GM18909 (cell line): ENCODE measurements around the gene CHSY1.
A peak's percentile ranks its signal among the peaks of the same experiment; 100 is the strongest.
"Not testable (repeated sequence)": the region's sequence is repeated elsewhere in the genome, so short reads cannot be mapped to it uniquely, and the experiment has no call there.

ENCODE experiments used
- ATAC-seq: cut with Tn5 transposase; IDR thresholded peaks from one replicate; pipeline ENCODE4 v1.9.1; 2021; ENCODE audit warnings: mild to moderate bottlenecking; ENCODE audit not compliant: unreplicated experiment, poor library complexity

CHSY1 gene

DNA sequence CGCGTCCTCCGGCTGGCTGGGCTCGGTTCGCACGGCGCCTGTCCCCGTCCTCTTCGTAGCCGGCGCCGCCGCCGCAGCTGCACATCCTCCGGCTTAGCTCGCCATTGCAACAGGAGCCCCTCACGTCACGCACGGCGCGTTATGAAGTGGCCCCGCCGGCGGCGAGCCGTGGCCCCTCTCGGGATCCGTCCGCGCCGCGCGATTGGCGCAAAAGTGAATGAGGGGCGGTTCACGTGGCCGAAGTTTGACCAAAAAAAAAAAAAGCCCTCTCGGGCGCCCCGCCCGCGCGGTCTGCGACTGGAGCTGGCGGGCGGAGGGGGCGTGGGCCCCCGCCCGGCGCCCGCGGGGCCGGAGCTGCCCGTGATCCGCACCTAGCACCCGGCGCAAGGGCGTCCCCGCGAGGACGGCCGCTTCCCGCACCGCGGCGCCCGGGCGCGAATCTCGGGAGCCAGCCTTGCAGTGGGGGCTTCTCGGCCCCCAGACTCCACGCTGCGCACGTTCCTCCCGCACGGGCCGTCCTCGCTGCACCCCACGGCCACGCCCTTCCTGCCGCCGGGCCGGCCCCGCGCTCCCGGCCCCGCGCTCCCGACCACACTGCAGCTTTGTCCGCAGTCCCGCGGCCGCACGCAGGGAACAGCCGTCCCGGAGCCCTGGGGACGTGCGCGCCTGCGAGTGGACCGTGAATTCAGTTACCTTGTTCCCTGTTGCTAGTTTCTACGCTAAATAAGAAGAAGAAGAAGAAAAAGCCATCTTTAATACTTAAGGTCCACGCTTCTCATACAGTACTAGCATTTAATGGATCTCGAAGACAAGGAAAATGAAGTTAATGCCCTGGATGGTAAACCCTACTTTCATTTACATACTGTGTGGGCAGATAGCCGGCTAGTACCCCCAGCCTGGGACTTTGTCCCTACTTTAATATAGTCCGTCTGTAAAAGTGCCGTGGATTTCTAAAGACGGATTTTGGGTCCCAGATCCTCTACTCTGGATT, at the start of gene CHSY1:
CHSY1 (minus strand) TSS at position 219 of the 991 bp plus-strand sequence. CDS start 592 bp downstream, outside the sequence.
- peak; percentile 74 for ATAC-seq

GRCh38 chr15:101296418-101297405, 44.9 kb upstream of the CHSY1 start:
- no peak for ATAC-seq

DNA sequence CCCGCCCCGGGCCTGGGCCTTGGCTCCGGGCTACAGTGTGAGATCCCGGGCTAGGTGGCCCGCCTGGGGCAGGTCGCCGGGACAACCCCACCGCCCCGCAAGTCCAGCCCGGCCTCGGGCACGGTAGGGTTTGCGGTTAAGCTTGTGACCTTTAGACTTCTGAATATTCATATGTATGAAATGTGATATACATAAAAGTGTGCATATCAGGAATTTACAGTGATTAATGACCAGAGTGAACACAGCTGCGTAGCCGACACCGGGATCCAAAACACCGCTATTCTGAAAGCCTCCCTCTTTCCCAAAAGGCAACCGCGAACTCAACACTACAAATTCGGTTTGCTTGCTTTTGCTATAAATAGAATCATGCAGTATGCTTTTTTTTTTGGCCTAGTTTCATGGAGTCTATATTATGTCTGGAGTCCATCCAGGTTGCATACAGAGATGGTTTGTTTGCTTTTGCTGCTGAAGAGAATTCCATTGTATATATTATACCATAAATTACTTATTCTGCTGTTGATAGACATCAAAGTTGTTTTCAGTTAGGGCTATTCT, 43.8 kb upstream of the CHSY1 start:
- ATAC-seq: no peak

DNA sequence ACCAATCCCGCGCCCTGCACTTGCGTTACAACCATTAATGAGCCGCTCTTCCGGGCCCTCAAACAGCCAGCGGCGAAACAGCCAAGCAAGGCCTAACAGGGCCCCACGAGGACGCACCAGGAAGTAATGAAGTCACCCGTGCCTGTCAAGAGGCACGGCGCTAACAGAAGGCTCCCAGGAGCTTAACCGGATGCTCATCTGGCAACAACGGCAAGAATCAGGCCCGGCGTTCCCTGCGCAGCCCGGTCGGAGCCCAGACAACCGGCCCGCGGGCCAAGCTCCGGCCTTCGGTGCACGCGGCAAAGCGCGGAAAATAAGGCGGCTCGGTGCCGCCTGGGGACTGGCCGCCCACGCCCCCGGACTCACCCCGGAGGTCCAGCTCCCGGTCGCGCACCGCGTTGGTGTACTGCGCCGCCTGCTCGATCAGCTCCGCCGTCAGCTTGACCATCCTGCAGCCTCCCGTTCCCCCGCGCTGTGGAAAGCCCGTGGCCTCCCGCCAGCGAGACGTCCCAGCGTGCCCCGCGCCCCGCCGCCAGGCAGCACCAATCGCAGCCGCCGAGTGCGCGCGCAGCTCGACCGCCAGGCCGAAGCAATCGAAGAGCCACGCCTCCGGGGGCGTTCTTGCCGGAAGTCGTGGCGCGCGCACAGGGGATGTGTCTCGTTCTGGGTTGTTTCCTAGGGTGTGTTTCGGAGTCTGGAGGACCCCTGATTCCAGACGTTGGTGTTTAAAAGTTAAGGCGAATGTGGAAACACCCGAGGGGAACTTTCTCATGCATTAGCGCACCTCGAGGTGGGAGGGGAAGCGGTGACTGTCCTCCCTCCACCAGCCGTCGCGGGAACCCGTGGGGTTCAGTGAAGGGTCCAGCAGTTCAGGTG, 43.1 kb upstream of the CHSY1 start, which contains the start of gene SNRPA1:
SNRPA1 (minus strand) TSS at position 518 of the 876 bp plus-strand sequence; CDS start at position 448, 70 bp downstream.
- ATAC-seq: peak; percentile 83

DNA sequence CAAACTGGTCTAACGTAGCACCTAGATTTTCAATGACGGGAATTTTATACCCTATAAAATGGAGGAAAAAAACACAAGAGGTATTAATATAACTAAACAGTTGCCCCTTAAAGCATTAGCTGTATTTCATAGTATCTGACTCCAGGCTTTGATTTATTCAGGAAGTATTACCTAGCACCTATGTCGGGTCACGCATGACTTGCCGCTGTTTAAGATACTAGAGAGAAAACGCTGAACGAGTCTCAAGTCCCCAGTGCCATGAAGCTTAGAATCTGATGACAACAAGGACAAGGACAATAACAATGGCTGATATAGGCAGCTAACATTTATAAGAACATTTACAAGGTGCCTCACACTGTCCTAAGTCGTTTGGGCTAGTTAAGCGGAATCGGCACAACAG, 41.3 kb upstream of the CHSY1 start:
- ATAC-seq: no peak

GRCh38 chr15:101288905-101289513, 37.2 kb upstream of the CHSY1 start:
- no peak for ATAC-seq

DNA sequence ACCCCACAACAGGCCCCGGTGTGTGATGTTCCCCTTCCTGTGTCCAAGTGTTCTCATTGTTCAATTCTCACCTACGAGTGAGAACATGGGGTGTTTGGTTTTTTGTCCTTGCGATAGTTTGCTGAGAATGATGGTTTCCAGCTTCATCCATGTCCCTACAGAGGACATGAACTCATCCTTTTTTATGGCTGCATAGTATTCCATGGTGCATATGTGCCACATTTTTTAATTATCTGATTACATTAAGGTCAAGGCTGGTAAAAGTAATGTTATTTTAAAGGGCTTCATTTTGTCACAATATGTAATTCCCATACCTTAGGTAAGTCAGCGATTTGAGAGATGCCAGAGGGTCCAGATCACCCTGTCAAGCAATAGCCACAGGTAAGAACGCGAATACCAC, 35.5 kb upstream of the CHSY1 start:
- not testable (repeated sequence) for ATAC-seq

GRCh38 chr15:101286471-101287114, 34.7 kb upstream of the CHSY1 start:
- ATAC-seq: no peak

GRCh38 chr15:101283931-101284330, 32.1 kb upstream of the CHSY1 start:
- ATAC-seq: no peak

GRCh38 chr15:101280007-101280406, 28.2 kb upstream of the CHSY1 start:
- no peak for ATAC-seq

DNA sequence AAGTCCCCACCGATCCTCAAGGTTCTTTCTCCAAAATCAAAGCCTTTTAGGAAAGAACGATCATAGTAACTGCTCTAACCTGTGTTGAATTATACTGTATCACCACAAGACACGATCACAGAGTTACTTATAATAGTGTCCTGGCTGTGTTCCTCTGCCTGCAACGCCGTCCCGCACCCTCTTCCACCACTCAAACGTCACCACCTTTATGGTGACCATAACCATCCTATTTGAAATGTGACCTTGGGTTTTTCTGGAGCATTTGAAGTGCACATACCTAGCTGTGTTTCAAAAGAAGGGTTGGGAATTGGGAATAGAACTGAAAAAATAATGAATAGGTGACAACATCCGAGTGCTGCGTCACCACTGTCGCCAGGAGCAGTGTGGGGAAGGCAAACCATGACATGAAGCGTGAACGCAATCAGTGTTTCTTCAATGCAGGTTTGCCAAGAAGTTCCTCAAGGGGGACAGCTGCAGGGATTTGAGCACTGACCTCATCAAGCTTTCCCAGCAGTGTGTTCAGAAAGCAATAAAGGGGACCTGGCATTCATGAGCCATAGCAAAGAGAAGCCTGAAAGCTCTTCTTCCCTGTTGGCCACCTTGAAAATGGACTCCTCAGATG, 26.2 kb upstream of the CHSY1 start:
- ATAC-seq: no peak

DNA sequence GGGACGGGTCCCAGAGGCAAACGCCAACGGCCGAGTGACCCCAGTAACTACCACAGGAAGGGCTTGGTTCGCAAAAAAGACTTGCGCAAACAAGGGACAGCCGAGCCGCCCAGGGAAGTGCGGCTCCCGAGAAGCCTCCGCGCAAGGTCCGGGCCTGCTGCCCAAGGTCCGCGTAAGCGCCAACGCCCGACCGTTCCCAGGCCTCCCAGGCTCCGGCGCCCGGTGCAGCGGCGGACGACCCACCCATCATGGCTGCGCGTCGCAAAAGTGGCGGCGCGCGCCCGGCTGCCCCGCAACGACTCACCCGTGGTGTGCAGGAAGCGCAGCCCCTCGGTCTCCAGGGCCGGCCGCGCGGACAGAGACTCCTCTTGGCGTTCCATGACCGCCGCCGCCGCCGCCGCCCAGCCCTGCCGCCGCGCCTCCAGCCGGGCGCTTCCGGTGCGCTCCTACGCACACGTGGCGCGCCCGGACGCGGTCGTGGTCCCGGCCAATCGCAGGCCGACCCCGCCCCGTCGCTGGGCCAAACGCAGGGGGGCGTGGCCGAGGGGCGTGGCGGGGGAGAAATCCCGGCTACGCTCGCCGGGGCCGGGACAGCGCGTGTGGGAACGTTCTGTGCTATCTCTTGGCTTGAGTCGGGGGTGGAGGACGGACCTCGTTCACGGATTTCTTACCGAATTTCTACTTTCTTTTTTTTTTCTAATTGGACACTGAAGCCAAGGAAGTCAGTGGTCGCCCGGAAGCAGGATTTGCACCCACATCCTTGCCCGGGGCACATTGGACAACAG, 25.4 kb upstream of the CHSY1 start, which contains the start of gene SELENOS:
SELENOS (minus strand) TSS at position 448 of the 785 bp plus-strand sequence; CDS start at position 380, 68 bp downstream.
- ATAC-seq: peak; percentile 93

DNA sequence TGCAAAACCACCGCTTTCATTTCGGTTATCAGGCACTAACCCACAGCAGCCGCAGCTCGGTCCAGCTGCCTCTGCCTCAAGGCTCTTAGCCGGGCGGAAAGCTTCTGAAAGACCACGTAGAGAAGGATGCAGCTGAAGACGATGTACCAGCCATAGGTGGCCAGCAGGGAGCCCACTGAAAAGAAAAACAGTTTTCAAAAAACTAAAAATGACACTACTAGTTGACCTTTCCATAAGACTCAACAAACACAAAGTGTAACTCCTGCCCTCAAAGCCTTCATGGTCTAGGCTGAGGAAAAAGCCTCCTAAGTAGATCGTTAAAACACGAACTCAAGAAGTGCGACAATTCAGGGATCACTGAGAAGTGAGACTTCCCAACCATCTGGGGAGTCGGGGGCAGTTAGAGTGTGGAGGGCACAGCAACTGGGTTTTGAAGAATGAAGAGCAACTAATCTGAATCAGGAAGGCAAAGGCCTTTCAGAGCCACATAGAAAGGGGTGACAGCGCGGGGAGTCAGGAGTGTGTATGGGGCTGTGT, 24.7 kb upstream of the CHSY1 start:
- ATAC-seq: peak; percentile 38

- peak; percentile 26 for ATAC-seq
Observed at GRCh38 chr15:101275018-101275417, 23.2 kb upstream of the CHSY1 start.

- no peak for ATAC-seq
Observed at GRCh38 chr15:101273534-101273933, 21.7 kb upstream of the CHSY1 start.

GRCh38 chr15:101272584-101272983, 20.7 kb upstream of the CHSY1 start:
- no peak for ATAC-seq
